SK-N-SH treated with all-trans-retinoic acid at 6 μM for 48 hours (cell line): Measurements from ENCODE around the gene IGFL1.

Source experiments
- ATAC-seq: fragments of 200-7000 bp; cut with Tn5 transposase; 3 replicates; pipeline ENCODE4 v1.9.1; 2020; ENCODE audit warnings: mild to moderate bottlenecking, moderate library complexity
- ARNTL ChIP-seq: fragments of 450-650 bp; formaldehyde crosslinking; IDR thresholded peaks from 2 replicates; pipeline ENCODE4 v1.5.0; 2020; ENCODE audit warnings: low read depth, mild to moderate bottlenecking, moderate library complexity, borderline replicate concordance
- BACH2 ChIP-seq: fragments of 250-450 bp; sonication (Bioruptor Pico); IDR thresholded peaks from 2 replicates; pipeline ENCODE4 v1.9.0; 2021; ENCODE audit warnings: mild to moderate bottlenecking, borderline replicate concordance
- ISL1 ChIP-seq: fragments of 250-450 bp; sonication (Bioruptor Pico); IDR thresholded peaks from 2 replicates; pipeline ENCODE4 v2.1.2; 2022; ENCODE audit warnings: mild to moderate bottlenecking, moderate library complexity
- OSR1 ChIP-seq: fragments of 250-450 bp; sonication (Bioruptor Pico); IDR thresholded peaks from 2 replicates; pipeline ENCODE4 v1.8.0; 2022; ENCODE audit warnings: moderate library complexity, mild to moderate bottlenecking, inconsistent platforms
- POU6F1 ChIP-seq: fragments of 250-450 bp; sonication (Bioruptor Pico); IDR thresholded peaks from 2 replicates; pipeline ENCODE4 v1.8.0; 2021; ENCODE audit warnings: low read depth, mild to moderate bottlenecking, moderate library complexity, borderline replicate concordance
- PPARA ChIP-seq: fragments of 250-450 bp; sonication (Bioruptor Pico); IDR thresholded peaks from 2 replicates; pipeline ENCODE4 v1.5.0; 2020; ENCODE audit warnings: mild to moderate bottlenecking, borderline replicate concordance
- RARB ChIP-seq: fragments of 250-450 bp; sonication (Bioruptor Pico); IDR thresholded peaks from 2 replicates; pipeline ENCODE4 v1.8.0; 2021; ENCODE audit warnings: mild to moderate bottlenecking, moderate library complexity
- TCF4 ChIP-seq: fragments of 250-450 bp; sonication (Bioruptor Pico); IDR thresholded peaks from 2 replicates; pipeline ENCODE4 v1.8.0; 2021; ENCODE audit warnings: mild to moderate bottlenecking, moderate library complexity, borderline replicate concordance
- TSHZ2 ChIP-seq: fragments of 250-450 bp; sonication (Bioruptor Pico); IDR thresholded peaks from 2 replicates; pipeline ENCODE4 v1.5.0; 2020; ENCODE audit warnings: mild to moderate bottlenecking, moderate library complexity
- ZC3H10 ChIP-seq: fragments of 250-450 bp; sonication (Bioruptor Pico); IDR thresholded peaks from 2 replicates; pipeline ENCODE4 v1.5.1; 2021; ENCODE audit warnings: mild to moderate bottlenecking, moderate library complexity
- ZFP30 ChIP-seq: fragments of 450-650 bp; formaldehyde crosslinking; IDR thresholded peaks from 2 replicates; pipeline ENCODE4 v1.5.0; 2022; ENCODE audit warnings: mild to moderate bottlenecking, moderate library complexity
- ZNF70 ChIP-seq: fragments of 450-650 bp; formaldehyde crosslinking; IDR thresholded peaks from 2 replicates; pipeline ENCODE4 v1.5.0; 2020; ENCODE audit warnings: mild to moderate bottlenecking, moderate library complexity
- ZNF8 ChIP-seq: fragments of 450-650 bp; formaldehyde crosslinking; IDR thresholded peaks from 2 replicates; pipeline ENCODE4 v1.5.0; 2020; ENCODE audit warnings: mild to moderate bottlenecking, moderate library complexity
- TF ChIP-seq, protein P1 (sequence below): fragments of 250-450 bp; sonication (Bioruptor Pico); IDR thresholded peaks from 2 replicates; pipeline ENCODE4 v1.8.0; 2020; ENCODE audit warnings: mild to moderate bottlenecking, moderate library complexity, borderline replicate concordance

The IGFL1 gene

DNA sequence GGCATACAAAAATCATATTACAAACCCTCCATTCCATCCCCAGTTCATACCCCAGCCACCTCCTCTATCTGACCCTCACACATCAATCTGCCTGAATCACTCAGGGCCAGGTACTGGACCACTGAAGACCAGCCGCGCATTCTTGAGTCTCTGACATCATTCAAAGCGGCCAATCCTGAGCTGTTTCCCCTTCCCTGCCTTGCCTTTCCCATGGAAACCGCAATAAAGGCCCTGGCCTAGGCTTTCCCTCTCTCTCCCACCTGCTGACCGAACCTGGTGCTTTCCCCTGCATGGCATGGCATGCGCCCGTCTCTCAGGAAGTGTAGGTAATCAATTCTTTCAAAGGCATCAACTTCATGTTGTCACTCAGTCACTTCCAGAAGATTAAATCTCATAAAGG lies 49.6 kb downstream of the IGFL1 start:
- no peak for ATAC-seq
- TF ChIP-seq ZFP30 (CRISPR knock-in tag) (no peak), TCF4 (CRISPR knock-in tag) (no peak), ISL1 (no peak), RARB (CRISPR knock-in tag) (no peak), ZNF8 (CRISPR knock-in tag) (no peak), OSR1 (CRISPR knock-in tag) (no peak), ZC3H10 (CRISPR knock-in tag) (no peak), ZNF70 (CRISPR knock-in tag) (no peak), PPARA (CRISPR knock-in tag) (no peak), POU6F1 (CRISPR knock-in tag) (no peak), TSHZ2 (CRISPR knock-in tag) (no peak), BACH2 (CRISPR knock-in tag) (no peak), ARNTL (CRISPR knock-in tag) (no peak)
- TF ChIP-seq, protein P1, sequence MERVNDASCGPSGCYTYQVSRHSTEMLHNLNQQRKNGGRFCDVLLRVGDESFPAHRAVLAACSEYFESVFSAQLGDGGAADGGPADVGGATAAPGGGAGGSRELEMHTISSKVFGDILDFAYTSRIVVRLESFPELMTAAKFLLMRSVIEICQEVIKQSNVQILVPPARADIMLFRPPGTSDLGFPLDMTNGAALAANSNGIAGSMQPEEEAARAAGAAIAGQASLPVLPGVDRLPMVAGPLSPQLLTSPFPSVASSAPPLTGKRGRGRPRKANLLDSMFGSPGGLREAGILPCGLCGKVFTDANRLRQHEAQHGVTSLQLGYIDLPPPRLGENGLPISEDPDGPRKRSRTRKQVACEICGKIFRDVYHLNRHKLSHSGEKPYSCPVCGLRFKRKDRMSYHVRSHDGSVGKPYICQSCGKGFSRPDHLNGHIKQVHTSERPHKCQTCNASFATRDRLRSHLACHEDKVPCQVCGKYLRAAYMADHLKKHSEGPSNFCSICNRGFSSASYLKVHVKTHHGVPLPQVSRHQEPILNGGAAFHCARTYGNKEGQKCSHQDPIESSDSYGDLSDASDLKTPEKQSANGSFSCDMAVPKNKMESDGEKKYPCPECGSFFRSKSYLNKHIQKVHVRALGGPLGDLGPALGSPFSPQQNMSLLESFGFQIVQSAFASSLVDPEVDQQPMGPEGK: no peak
- TF ChIP-seq, all 23 proteins: peak for 0
